IMR-90 (cell line): ENCODE measurements around the gene TAF3. TPM values are rescaled to one million over a fixed set of nuclear protein-coding genes. Genes with fewer than 3 reads are reported as not detected.

Experiments used
- ATAC-seq: fragments of 200-7000 bp; cut with Tn5 transposase; 2 replicates; pipeline ENCODE4 v1.9.1; 2020; ENCODE audit warnings: low read depth, mild to moderate bottlenecking, moderate library complexity
- BruUV-seq: library from RNA; stranded (reverse); fragments of 400-500 nt; replicated peaks from 2 replicates; lab custom pipeline; 2021; lab: Mats Ljungman, UMichigan
- CTCF ChIA-PET: fragments of 300-600 bp; formaldehyde crosslinking; extraction: SDS; loops from one replicate; lab custom pipeline; 2021; ENCODE audit warnings: antibody characterized with exemption; lab: Yijun Ruan, JAX
- POLR2A ChIA-PET: fragments of 300-600 bp; sonication (Branson Sonifier 250); formaldehyde crosslinking; loops from one replicate; lab custom pipeline; 2022; ENCODE audit warnings: antibody characterized with exemption; ENCODE audit not compliant: unreplicated experiment; lab: Charles Lee
- DNase-seq: peaks from one replicate; pipeline ENCODE4 v3.0.0; 2013
- H2AFZ ChIP-seq: replicated peaks from 2 replicates; pipeline ENCODE3; 2013; ENCODE audit warnings: low read length, mild to moderate bottlenecking; ENCODE audit not compliant: poor library complexity
- H2AK5ac ChIP-seq: 2 replicates; pipeline ENCODE4 v1.6.1; 2013; ENCODE audit warnings: low read depth, low read length, inconsistent platforms
- H2AK9ac ChIP-seq: replicated peaks from 2 replicates; pipeline ENCODE3; 2013; ENCODE audit warnings: mild to moderate bottlenecking, low read depth, low read length, moderate library complexity; ENCODE audit not compliant: poor library complexity
- H2BK120ac ChIP-seq: 2 replicates; pipeline ENCODE4 v1.6.1; 2013; ENCODE audit warnings: low read depth, low read length, inconsistent platforms
- H2BK15ac ChIP-seq: 3 replicates; pipeline ENCODE4 v1.6.1; 2013; ENCODE audit warnings: low read depth, low read length, inconsistent platforms
- H2BK20ac ChIP-seq: 2 replicates; pipeline ENCODE4 v1.6.1; 2013; ENCODE audit warnings: low read depth, mild to moderate bottlenecking, inconsistent platforms, low read length, moderate library complexity
- H2BK5ac ChIP-seq: 2 replicates; pipeline ENCODE4 v1.6.1; 2013; ENCODE audit warnings: mild to moderate bottlenecking, low read depth, low read length, inconsistent platforms; ENCODE audit not compliant: poor library complexity, severe bottlenecking
- H3K14ac ChIP-seq: replicated peaks from 2 replicates; pipeline ENCODE4 v1.6.1; 2013; ENCODE audit warnings: low read depth, low read length, inconsistent platforms
- H3K18ac ChIP-seq: 2 replicates; pipeline ENCODE4 v1.6.1; 2013; ENCODE audit warnings: low read depth, low read length, control low read depth
- H3K23ac ChIP-seq: 2 replicates; pipeline ENCODE4 v1.6.1; 2013; ENCODE audit warnings: low read depth, low read length, inconsistent platforms
- H3K27ac ChIP-seq: 2 replicates; pipeline ENCODE4 v1.5.1; 2013; ENCODE audit warnings: mild to moderate bottlenecking, control low read depth, low read length; ENCODE audit not compliant: insufficient read depth
- H3K27me3 ChIP-seq: 2 replicates; pipeline ENCODE4 v1.6.1; 2013; ENCODE audit warnings: low read length; ENCODE audit not compliant: control insufficient read depth, insufficient read depth
- H3K36me3 ChIP-seq: 2 replicates; pipeline ENCODE4 v1.6.1; 2013; ENCODE audit warnings: low read length, mixed read lengths; ENCODE audit not compliant: control insufficient read depth, insufficient read depth
- H3K4ac ChIP-seq: 2 replicates; pipeline ENCODE4 v1.6.1; 2013; ENCODE audit warnings: low read depth, low read length, inconsistent platforms
- H3K4me1 ChIP-seq: 2 replicates; pipeline ENCODE4 v1.6.1; 2013; ENCODE audit warnings: low read length, mixed read lengths; ENCODE audit not compliant: control insufficient read depth, insufficient read depth
- H3K4me2 ChIP-seq: 2 replicates; pipeline ENCODE4 v1.6.1; 2013; ENCODE audit warnings: low read depth, mild to moderate bottlenecking, control low read depth, low read length, moderate library complexity
- H3K4me3 ChIP-seq: 2 replicates; pipeline ENCODE4 v1.5.1; 2013; ENCODE audit warnings: low read depth, mild to moderate bottlenecking, control low read depth, low read length, moderate library complexity; ENCODE audit not compliant: insufficient read depth
- H3K56ac ChIP-seq: 2 replicates; pipeline ENCODE4 v1.6.1; 2013; ENCODE audit warnings: low read length, inconsistent platforms; ENCODE audit not compliant: insufficient read depth; ENCODE audit errors: extremely low read depth
- H3K79me1 ChIP-seq, 2 experiments: 2 replicates each; pipeline ENCODE4 v1.6.1; 2013; ENCODE audit warnings: low read length in 2 of 2, inconsistent platforms in 1 of 2, low read depth in 1 of 2
- H3K9ac ChIP-seq: 2 replicates; pipeline ENCODE4 v1.6.1; 2013; ENCODE audit warnings: low read depth, low read length, control low read depth
- H3K9me1 ChIP-seq: 2 replicates; pipeline ENCODE4 v1.6.1; 2013; ENCODE audit warnings: low read length, inconsistent platforms; ENCODE audit not compliant: insufficient read depth
- H3K9me3 ChIP-seq: 2 replicates; pipeline ENCODE4 v1.6.1; 2013; ENCODE audit warnings: low read length; ENCODE audit not compliant: control insufficient read depth, insufficient read depth
- H4K20me1 ChIP-seq: 2 replicates; pipeline ENCODE4 v1.6.1; 2013; ENCODE audit warnings: low read length, inconsistent platforms; ENCODE audit not compliant: insufficient read depth
- H4K5ac ChIP-seq: 2 replicates; pipeline ENCODE4 v1.6.1; 2013; ENCODE audit warnings: mild to moderate bottlenecking, low read depth, low read length, control low read depth
- H4K8ac ChIP-seq, 2 experiments: 2 replicates each; pipeline ENCODE4 v1.6.1; 2013; ENCODE audit warnings: low read depth in 2 of 2, low read length in 2 of 2, control low read depth in 1 of 2, inconsistent platforms in 1 of 2
- H4K91ac ChIP-seq: 2 replicates; pipeline ENCODE4 v1.6.1; 2013; ENCODE audit warnings: low read depth, low read length, inconsistent platforms; ENCODE audit not compliant: insufficient read depth
- BHLHE40 ChIP-seq: fragments of 150-350 bp; IDR thresholded peaks from 2 replicates; pipeline ENCODE4 v1.6.1; 2016; ENCODE audit warnings: mild to moderate bottlenecking, low read depth, low read length
- CEBPB ChIP-seq: IDR thresholded peaks from 2 replicates; pipeline ENCODE4 v1.6.1; 2012; ENCODE audit warnings: low read depth, low read length, improper control_type of control experiment
- CHD1 ChIP-seq: IDR thresholded peaks from 2 replicates; pipeline ENCODE4 v1.6.1; 2012; ENCODE audit warnings: low read depth, low read length, improper control_type of control experiment
- MAFK ChIP-seq: IDR thresholded peaks from 2 replicates; pipeline ENCODE4 v1.6.1; 2012; ENCODE audit warnings: low read depth, low read length, improper control_type of control experiment
- MAZ ChIP-seq: IDR thresholded peaks from 2 replicates; pipeline ENCODE4 v1.6.1; 2012; ENCODE audit warnings: low read depth, mild to moderate bottlenecking, low read length, improper control_type of control experiment, moderate library complexity, borderline replicate concordance
- RAD21 ChIP-seq: IDR thresholded peaks from 2 replicates; pipeline ENCODE4 v1.6.1; 2012; ENCODE audit warnings: low read length, improper control_type of control experiment
- RCOR1 ChIP-seq: IDR thresholded peaks from 2 replicates; pipeline ENCODE4 v1.6.1; 2012; ENCODE audit warnings: mild to moderate bottlenecking, low read length, improper control_type of control experiment; ENCODE audit not compliant: insufficient replicate concordance
- RFX5 ChIP-seq: IDR thresholded peaks from 2 replicates; pipeline ENCODE4 v1.8.0; 2012; ENCODE audit warnings: low read depth, mild to moderate bottlenecking, low read length, moderate library complexity
- SMC3 ChIP-seq: fragments of 150-350 bp; IDR thresholded peaks from 2 replicates; pipeline ENCODE4 v1.6.1; 2016; ENCODE audit warnings: low read depth, mild to moderate bottlenecking, antibody characterized with exemption, low read length, moderate library complexity
- USF2 ChIP-seq: fragments of 150-350 bp; IDR thresholded peaks from 2 replicates; pipeline ENCODE4 v1.6.1; 2017; ENCODE audit warnings: mild to moderate bottlenecking, antibody characterized with exemption, low read length, low read depth
- WGBS, 2 experiments: methylation state at CpG; one replicate each; pipeline versions ENCODE4 v1.1.5 to v1.1.7; 2013; ENCODE audit warnings: missing lambda C conversion rate in 2 of 2; ENCODE audit not compliant: insufficient read length in 1 of 2; ENCODE audit errors: extremely low coverage in 2 of 2; 5-methylcytosine and 5-hydroxymethylcytosine counted together
- dilution Hi-C: fragments of 300-500 bp; cut with HindIII; formaldehyde crosslinking; loops from one replicate; pipeline ENCODE4 v1.14.3; 2018; ENCODE audit warnings: low sequenced_read_pairs; ENCODE audit not compliant: unreplicated experiment
- in situ Hi-C: fragments of 300-500 bp; cut with MboI; formaldehyde crosslinking; loops from 3 replicates; pipeline ENCODE4 v1.14.3; 2019; ENCODE audit warnings: low sequenced_read_pairs, inconsistent platforms, mixed read lengths
- intact Hi-C: fragments of 100-400 bp; cut with micrococcal nuclease; formaldehyde crosslinking; loops from 2 replicates; pipeline ENCODE4 v1.10.0; 2022
- polyA plus RNA-seq, 3 experiments: library from polyadenylated mRNA; depleted of rRNA; stranded (reverse); fragments of >200 nt; gene quantifications; 2 replicates each; pipeline ENCODE4 v1.2.3, GENCODE V29; 2012; ENCODE audit warnings: low replicate concordance in 1 of 3
- total RNA-seq: library from RNA; depleted of rRNA; stranded (reverse); fragments of >200 nt; gene quantifications from 2 replicates; pipeline ENCODE4 v1.2.3, GENCODE V29; 2012

The TAF3 gene
- total and polyA plus RNA-seq, 2 of the 4 experiments (the other 2 are of a cell fraction): 1.4 to 2.3 TPM

- Histone ChIP-seq H2AK5ac (no peak overlapping the region), H4K8ac (no peak overlapping the region), H3K4me3 (no peak overlapping the region), H3K56ac (no peak overlapping the region), H3K4ac (no peak overlapping the region), H4K5ac (no peak overlapping the region), H2AFZ (no peak overlapping the region), H3K27me3 (no peaks in the 10 kb centered on the region), H3K18ac (no peak overlapping the region), H3K36me3 (peaks cover 36% of the 10 kb centered on the region), H2BK20ac (no peak overlapping the region), H2BK5ac (no peak overlapping the region), H3K4me1 (no peaks in the 10 kb centered on the region; the same call in 1 of the 2 replicates), H3K9me1 (no peaks in the 10 kb centered on the region; the same call in 1 of the 2 replicates), H3K79me1 (peaks cover 12 to 22% of the 10 kb centered on the region in 2 experiments), H4K91ac (no peak overlapping the region), H3K23ac (no peak overlapping the region), H2BK15ac (no peak overlapping the region), H2AK9ac (no peak overlapping the region), H4K20me1 (0 out of 2 replicates have a peak, but pooled peaks cover 6% of the 10 kb centered on the region), H3K27ac (no peak overlapping the region), H3K9me3 (no peaks in the 10 kb centered on the region), H3K9ac (no peak overlapping the region), H2BK120ac (no peak overlapping the region), H3K4me2 (no peak overlapping the region), H3K14ac (no peak overlapping the region)
- no TSS peak for BruUV-seq
- ATAC-seq (no peak), DNase-seq (no peak)
- WGBS, 2 experiments: no CpG with 5 or more reads among the region's 2 CpGs
- in situ Hi-C loops (loop anchor here (25.0 kb wide), 1 partner anchor 1039 kb away; no protein-coding TSS in a partner anchor), intact Hi-C loops (no loop called here), dilution Hi-C loops (no loop called here)
- CTCF ChIA-PET: interaction anchor here (0.6 kb wide), 1 partner anchor 1180 kb away, joined by 9 read pairs; no protein-coding TSS in a partner anchor
- POLR2A ChIA-PET: interaction anchor here (0.6 to 0.9 kb wide), 2 partner anchors 8 to 11 kb away, joined by 5 read pairs; partner anchors contain the start of genes ATP5F1C and KIN
- TF ChIP-seq RCOR1: no peak
- TF ChIP-seq RFX5: no peak
- no peak for TF ChIP-seq CEBPB
- TF ChIP-seq BHLHE40: no peak
- TF ChIP-seq USF2: no peak
- TF ChIP-seq MAZ: no peak
- no peak for TF ChIP-seq MAFK
- TF ChIP-seq CHD1: no peak
- TF ChIP-seq RAD21: no peak
- no peak for TF ChIP-seq SMC3
Measured at GRCh38 chr10:7776777-7777176, 41.5 kb upstream of the TAF3 start.
